Large intestine (tissue), 12 donors: ENCODE measurements around the gene KAT6B. TPM values are rescaled to one million over a fixed set of nuclear protein-coding genes. Genes with fewer than 3 reads are reported as not detected.
"Not testable (repeated sequence)": the region's sequence is repeated elsewhere in the genome, so short reads cannot be mapped to it uniquely, and the experiment has no call there.

Source experiments
- DNase-seq, 2 donors: peaks; one replicate each; pipeline versions ENCODE4 v3.0.0 to v3.0.0-alpha.2; 2013
- H3K27ac ChIP-seq: one replicate; pipeline ENCODE4 v1.5.1; 2013; ENCODE audit warnings: low read length
- H3K27me3 ChIP-seq: 2 replicates; pipeline ENCODE4 v1.6.1; 2013; ENCODE audit warnings: low read length; ENCODE audit not compliant: control insufficient read depth, insufficient read depth
- H3K36me3 ChIP-seq: 2 replicates; pipeline ENCODE4 v1.6.1; 2013; ENCODE audit warnings: low read length; ENCODE audit not compliant: control insufficient read depth, insufficient read depth
- H3K4me1 ChIP-seq: one replicate; pipeline ENCODE4 v1.6.1; 2013; ENCODE audit warnings: low read length; ENCODE audit not compliant: control insufficient read depth, insufficient read depth
- H3K4me3 ChIP-seq: one replicate; pipeline ENCODE4 v1.5.1; 2013; ENCODE audit warnings: low read length
- H3K9me3 ChIP-seq: one replicate; pipeline ENCODE4 v1.6.1; 2013; ENCODE audit warnings: mild to moderate bottlenecking, low read depth, low read length, moderate library complexity; ENCODE audit not compliant: control insufficient read depth
- WGBS: methylation state at CpG from one replicate; pipeline ENCODE4 v1.1.5; 2013; ENCODE audit warnings: low lambda C conversion rate; ENCODE audit not compliant: insufficient coverage; 5-methylcytosine and 5-hydroxymethylcytosine counted together
- long read RNA-seq, 11 donors: transcript quantifications; one replicate each; lab custom pipeline, GENCODE V29; 2026
- polyA plus RNA-seq: library from polyadenylated mRNA; unstranded; fragments of 120-200 nt; gene quantifications from one replicate; pipeline ENCODE4 v1.2.1, GENCODE V29; 2013

The KAT6B gene
- polyA plus RNA-seq, result 16.4 TPM
- long read RNA-seq, donor 1, partial matches to known transcripts, result 0 of 1 reads
- long read RNA-seq, donor 1, other reads (novel, unspliced or antisense), result 0 of 1 reads
- long read RNA-seq, donor 2, partial matches to known transcripts, result 0 of 2 reads
- long read RNA-seq, donor 2, other reads (novel, unspliced or antisense), result 0 of 2 reads
- long read RNA-seq, donor 3, result 0 reads
- long read RNA-seq, donor 4, result 0 reads
- long read RNA-seq, donor 5, partial matches to known transcripts, result 0 of 1 reads
- long read RNA-seq, donor 5, other reads (novel, unspliced or antisense), result 0 of 1 reads
- long read RNA-seq, donor 6, full-length matches to known transcripts, result 2 of 2 reads
- long read RNA-seq, donor 6, partial matches to known transcripts, result 0 of 2 reads
- long read RNA-seq, donor 6, other reads (novel, unspliced or antisense), result 0 of 2 reads
- long read RNA-seq, donor 7, partial matches to known transcripts, result 9 of 11 reads
- long read RNA-seq, donor 7, other reads (novel, unspliced or antisense), result 0 of 11 reads
- long read RNA-seq, donor 8, full-length matches to known transcripts, result 5 of 5 reads
- long read RNA-seq, donor 8, partial matches to known transcripts, result 0 of 5 reads
- long read RNA-seq, donor 8, other reads (novel, unspliced or antisense), result 0 of 5 reads
- long read RNA-seq, donor 9, partial matches to known transcripts, result 0 of 1 reads
- long read RNA-seq, donor 9, other reads (novel, unspliced or antisense), result 0 of 1 reads
- long read RNA-seq, donor 10, full-length matches to known transcripts, result 3 of 3 reads
- long read RNA-seq, donor 10, partial matches to known transcripts, result 0 of 3 reads
- long read RNA-seq, donor 10, other reads (novel, unspliced or antisense), result 0 of 3 reads
- long read RNA-seq, donor 11, full-length matches to known transcripts, result 1 of 1 reads
- long read RNA-seq, donor 11, partial matches to known transcripts, result 0 of 1 reads
- long read RNA-seq, donor 11, other reads (novel, unspliced or antisense), result 0 of 1 reads

DNA sequence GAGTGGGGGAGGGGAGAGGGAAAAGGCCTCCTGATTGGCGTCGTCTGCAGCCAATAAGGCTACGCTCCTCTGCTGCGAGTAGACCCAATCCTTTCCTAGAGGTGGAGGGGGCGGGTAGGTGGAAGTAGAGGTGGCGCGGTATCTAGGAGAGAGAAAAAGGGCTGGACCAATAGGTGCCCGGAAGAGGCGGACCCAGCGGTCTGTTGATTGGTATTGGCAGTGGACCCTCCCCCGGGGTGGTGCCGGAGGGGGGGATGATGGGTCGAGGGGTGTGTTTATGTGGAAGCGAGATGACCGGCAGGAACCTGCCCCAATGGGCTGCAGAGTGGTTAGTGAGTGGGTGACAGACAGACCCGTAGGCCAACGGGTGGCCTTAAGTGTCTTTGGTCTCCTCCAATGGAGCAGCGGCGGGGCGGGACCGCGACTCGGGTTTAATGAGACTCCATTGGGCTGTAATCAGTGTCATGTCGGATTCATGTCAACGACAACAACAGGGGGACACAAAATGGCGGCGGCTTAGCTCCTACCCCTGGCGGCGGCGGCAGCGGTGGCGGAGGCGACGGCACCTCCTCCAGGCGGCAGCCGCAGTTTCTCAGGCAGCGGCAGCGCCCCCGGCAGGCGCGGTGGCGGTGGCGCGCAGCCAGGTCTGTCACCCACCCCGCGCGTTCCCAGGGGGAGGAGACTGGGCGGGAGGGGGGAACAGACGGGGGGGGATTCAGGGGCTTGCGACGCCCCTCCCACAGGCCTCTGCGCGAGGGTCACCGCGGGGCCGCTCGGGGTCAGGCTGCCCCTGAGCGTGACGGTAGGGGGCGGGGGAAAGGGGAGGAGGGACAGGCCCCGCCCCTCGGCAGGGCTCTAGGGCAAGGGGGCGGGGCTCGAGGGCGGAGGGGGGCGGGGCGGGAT is at the start of gene KAT6B:
TSS of gene KAT6B (plus strand) at position 459 of the 903 bp plus-strand sequence. CDS start 16,258 bp downstream, outside the sequence.
- peak within 1 kb of the TSS; percentile 96 for H3K4me3 ChIP-seq
- no peaks in the 10 kb centered on the region for H3K27me3 ChIP-seq
- H3K9me3 ChIP-seq, result no peaks in the 10 kb centered on the region
- H3K27ac ChIP-seq, result peak within 1 kb of the TSS; percentile 90
- peaks cover 6% of the 10 kb centered on the region for H3K4me1 ChIP-seq
- H3K36me3 ChIP-seq, result peaks cover 2% of the 10 kb centered on the region
- DNase-seq, result peak; percentile 100
- WGBS, result no CpG with 5 or more reads among the region's 67 CpGs

DNA sequence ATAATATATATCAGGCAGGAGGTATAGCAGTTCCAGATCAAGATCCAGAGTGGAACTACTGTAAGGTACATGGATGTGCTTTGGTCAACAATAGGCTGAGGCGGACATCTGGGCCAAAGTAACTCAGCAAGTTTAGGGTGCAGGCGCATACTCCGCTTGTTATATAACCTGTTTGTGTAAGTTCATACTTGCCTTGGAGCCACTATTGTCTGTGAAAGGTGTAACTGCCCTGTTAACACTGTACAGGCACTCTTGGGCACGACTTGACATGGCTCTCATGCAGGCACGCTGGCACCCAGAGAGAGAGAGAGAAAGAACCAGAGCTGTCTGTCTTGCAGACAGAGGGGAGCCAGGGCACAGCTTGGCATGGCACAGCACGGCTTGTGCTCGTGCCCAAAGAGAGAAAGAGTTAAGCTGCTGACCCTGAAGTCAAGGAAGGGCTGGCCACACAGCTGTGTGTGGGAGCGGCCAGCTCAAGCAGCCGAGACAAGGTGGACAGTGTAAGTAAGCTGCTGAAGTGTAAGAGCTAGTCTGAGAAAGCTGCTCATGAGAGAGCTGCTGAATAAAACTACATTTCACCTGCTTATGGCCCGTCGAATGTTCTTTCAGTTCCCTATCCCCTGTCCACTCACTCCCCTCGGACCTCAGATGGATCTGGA is 47.8 kb upstream of the KAT6B start:
- Histone ChIP-seq H3K4me1 (no peaks in the 10 kb centered on the region), H3K36me3 (no peaks in the 10 kb centered on the region), H3K27me3 (no peaks in the 10 kb centered on the region), H3K9me3 (peaks cover 3% of the 10 kb centered on the region), H3K27ac (no peak overlapping the region), H3K4me3 (no peak overlapping the region)
- DNase-seq, result no peak
- no CpG with 5 or more reads among the region's 12 CpGs for WGBS

- not testable (repeated sequence) for H3K27ac ChIP-seq, DNase-seq
- WGBS, result no CpG with 5 or more reads among the region's 4 CpGs
Observed at GRCh38 chr10:74781870-74782269, 44.5 kb upstream of the KAT6B start.

GRCh38 chr10:74784462-74784861 is 41.9 kb upstream of the KAT6B start:
- Histone ChIP-seq H3K9me3 (no peaks in the 10 kb centered on the region), H3K27me3 (no peaks in the 10 kb centered on the region), H3K4me3 (no peak overlapping the region), H3K4me1 (no peaks in the 10 kb centered on the region), H3K36me3 (no peaks in the 10 kb centered on the region), H3K27ac (no peak overlapping the region)
- DNase-seq, result no peak
- WGBS, result no CpG with 5 or more reads among the region's 1 CpG

More at GRCh38 chr10:74781870-74782269, 44.5 kb upstream of the KAT6B start:
- H3K36me3 ChIP-seq, H3K27me3 ChIP-seq, H3K4me3 ChIP-seq, H3K9me3 ChIP-seq, H3K4me1 ChIP-seq: not testable (repeated sequence)

- no peak overlapping the region for H3K4me3 ChIP-seq
- H3K36me3 ChIP-seq, result no peaks in the 10 kb centered on the region
- H3K9me3 ChIP-seq, result no peaks in the 10 kb centered on the region
- no peak overlapping the region for H3K27ac ChIP-seq
- H3K4me1 ChIP-seq, result no peaks in the 10 kb centered on the region
- WGBS, result 84% methylated on average over 2 of the region's 4 CpGs
- no peak for DNase-seq
- no peaks in the 10 kb centered on the region for H3K27me3 ChIP-seq
Observed at GRCh38 chr10:74786126-74786525, 40.3 kb upstream of the KAT6B start.

DNA sequence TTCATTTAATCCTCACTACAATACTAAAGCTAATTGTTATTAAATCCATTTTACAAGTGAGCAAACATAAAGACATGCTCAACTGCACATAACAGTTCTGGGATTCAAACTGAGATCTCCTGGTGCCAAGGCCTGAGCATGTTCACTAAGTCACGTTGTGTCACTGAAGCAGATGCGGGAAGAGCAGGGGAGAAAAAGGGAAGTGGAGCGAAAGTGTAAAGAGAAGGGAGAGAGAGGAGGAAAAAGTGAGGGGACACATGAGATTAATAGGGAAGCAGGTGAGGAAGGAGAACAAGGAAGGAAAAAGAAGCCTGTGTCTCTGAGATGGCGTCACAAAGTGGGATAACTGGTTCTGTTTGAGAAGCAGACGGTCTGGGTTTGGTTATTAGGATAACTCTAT is 38.9 kb upstream of the KAT6B start:
- H3K4me3 ChIP-seq, result no peak overlapping the region
- H3K4me1 ChIP-seq, result no peaks in the 10 kb centered on the region
- DNase-seq, result no peak
- no peaks in the 10 kb centered on the region for H3K9me3 ChIP-seq
- no peaks in the 10 kb centered on the region for H3K36me3 ChIP-seq
- no peaks in the 10 kb centered on the region for H3K27me3 ChIP-seq
- WGBS, result 90% methylated on average over 3 of the region's 5 CpGs
- H3K27ac ChIP-seq, result no peak overlapping the region

GRCh38 chr10:74791979-74792378 is 34.4 kb upstream of the KAT6B start:
- WGBS, result no CpG with 5 or more reads among the region's 5 CpGs
- H3K27me3 ChIP-seq, H3K4me3 ChIP-seq, H3K9me3 ChIP-seq, H3K36me3 ChIP-seq, H3K4me1 ChIP-seq, H3K27ac ChIP-seq, DNase-seq: not testable (repeated sequence)

DNA sequence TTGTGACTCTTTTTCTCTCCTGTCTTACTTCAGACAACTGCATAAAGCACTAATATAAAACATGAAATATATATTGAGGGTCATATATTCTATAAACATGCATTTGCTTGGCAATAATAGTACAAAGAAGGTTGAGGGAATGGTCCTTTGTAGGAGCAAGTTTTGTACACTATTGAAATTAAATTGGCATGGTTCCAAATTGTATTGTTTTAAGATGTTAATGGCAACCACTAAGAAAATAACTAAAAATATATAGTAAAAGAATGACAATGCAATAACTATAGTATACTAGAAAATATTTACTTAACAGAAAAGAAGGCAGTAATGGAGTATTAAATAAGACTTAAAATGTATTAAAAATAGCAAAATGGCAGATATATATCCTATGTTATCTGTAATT is 33.7 kb upstream of the KAT6B start:
- Histone ChIP-seq H3K27ac (no peak overlapping the region), H3K4me3 (no peak overlapping the region), H3K4me1 (no peaks in the 10 kb centered on the region), H3K9me3 (no peaks in the 10 kb centered on the region), H3K27me3 (no peaks in the 10 kb centered on the region), H3K36me3 (no peaks in the 10 kb centered on the region)
- DNase-seq, result no peak

- no CpG with 5 or more reads among the region's 1 CpG for WGBS
- not testable (repeated sequence) for H3K9me3 ChIP-seq, H3K4me1 ChIP-seq, H3K36me3 ChIP-seq, DNase-seq, H3K4me3 ChIP-seq, H3K27me3 ChIP-seq, H3K27ac ChIP-seq
Observed at GRCh38 chr10:74793240-74793639, 33.2 kb upstream of the KAT6B start.
